Fibroblast of lung (primary cell): ENCODE results near the gene HIPK3. TPM values are rescaled to one million over a fixed set of nuclear protein-coding genes. Genes with fewer than 3 reads are reported as not detected.

ENCODE experiments used
- DNase-seq, 2 donors: peaks; one replicate each; pipeline versions ENCODE4 v3.0.0 to v3.0.0-alpha.2; 2010; ENCODE audit warnings: low read depth in 2 of 2
- H2AFZ ChIP-seq: 2 replicates; pipeline ENCODE4 v1.5.1; 2012; ENCODE audit warnings: low read length, control low read depth, inconsistent platforms
- H3K27ac ChIP-seq: 2 replicates; pipeline ENCODE4 v1.5.1; 2011; ENCODE audit warnings: low read length, control low read depth; ENCODE audit not compliant: insufficient read depth
- H3K27me3 ChIP-seq: 2 replicates; pipeline ENCODE4 v1.5.1; 2011; ENCODE audit warnings: mild to moderate bottlenecking, low read length; ENCODE audit not compliant: control insufficient read depth, insufficient read depth
- H3K36me3 ChIP-seq: 2 replicates; pipeline ENCODE4 v1.5.1; 2011; ENCODE audit warnings: low read length; ENCODE audit not compliant: control insufficient read depth, insufficient read depth
- H3K4me1 ChIP-seq: 2 replicates; pipeline ENCODE4 v1.5.1; 2011; ENCODE audit warnings: low read length; ENCODE audit not compliant: control insufficient read depth, insufficient read depth; ENCODE audit errors: extremely low read depth
- H3K4me2 ChIP-seq: 2 replicates; pipeline ENCODE4 v1.5.1; 2011; ENCODE audit warnings: low read length, control low read depth; ENCODE audit not compliant: insufficient read depth; ENCODE audit errors: extremely low read depth
- H3K4me3 ChIP-seq, 4 experiments: fragments of 200-600 bp in 1 of 4; sonication (generic) in 1 of 4; replicated peaks in 1 of 4; 2 replicates each; pipeline ENCODE4 v1.5.1; 2011 to 2016; ENCODE audit warnings: low read length in 4 of 4, low read depth in 3 of 4, mild to moderate bottlenecking in 3 of 4, control low read depth in 2 of 4, inconsistent platforms in 1 of 4, mixed read lengths in 1 of 4; ENCODE audit not compliant: insufficient read depth in 1 of 4; ENCODE audit errors: control extremely low read depth in 1 of 4
- H3K79me2 ChIP-seq: 2 replicates; pipeline ENCODE4 v1.5.1; 2012; ENCODE audit warnings: mild to moderate bottlenecking, low read length, inconsistent platforms; ENCODE audit not compliant: control insufficient read depth, insufficient read depth
- H3K9ac ChIP-seq: 2 replicates; pipeline ENCODE4 v1.5.1; 2011; ENCODE audit warnings: mild to moderate bottlenecking, low read length, control low read depth; ENCODE audit not compliant: insufficient read depth
- H3K9me3 ChIP-seq: 2 replicates; pipeline ENCODE4 v1.5.1; 2012; ENCODE audit warnings: low read depth, low read length; ENCODE audit not compliant: control insufficient read depth, insufficient read depth
- H4K20me1 ChIP-seq: 2 replicates; pipeline ENCODE4 v1.5.1; 2011; ENCODE audit warnings: low read length; ENCODE audit not compliant: control insufficient read depth, insufficient read depth; ENCODE audit errors: extremely low read depth
- CTCF ChIP-seq, 2 donors: IDR thresholded peaks in 1 of 2; conservative IDR thresholded peaks in 1 of 2; 1 replicate in 1 of 2; 2 replicates in 1 of 2; pipeline ENCODE4 v1.5.1; 2011 to 2012; ENCODE audit warnings: low read length in 2 of 2, control low read depth in 1 of 2, inconsistent platforms in 1 of 2, low read depth in 1 of 2, mild to moderate bottlenecking in 1 of 2
- EZH2 ChIP-seq: IDR thresholded peaks from 2 replicates; pipeline ENCODE4 v1.5.1; 2012; ENCODE audit warnings: low read length, control low read depth, mild to moderate bottlenecking; ENCODE audit errors: missing control alignments
- polyA plus RNA-seq, 2 donors: library from polyadenylated mRNA; depleted of rRNA in 1 of 2; stranded (reverse) in 1 of 2; unstranded in 1 of 2; fragments of >200 nt; gene quantifications; 2 replicates each; pipeline ENCODE4 v1.2.1, GENCODE V29; 2011 to 2012; ENCODE audit warnings: missing spikeins in 1 of 2
- total RNA-seq: library from RNA; depleted of rRNA; stranded (reverse); fragments of >200 nt; gene quantifications from 2 replicates; pipeline ENCODE4 v1.2.1, GENCODE V29; 2014

The HIPK3 gene
- total and polyA plus RNA-seq, 2 donors (not counting 1 experiment from before 2014, with no cell fraction given): 24.5 to 89.8 TPM

GRCh38 chr11:33211153-33211552 lies 46.0 kb upstream of the HIPK3 start:
- no peak overlapping the region for H3K4me2 ChIP-seq
- no peak overlapping the region for H2AFZ ChIP-seq
- TF ChIP-seq CTCF (conservative IDR thresholded peaks at IDR 0.05 in 1 of 2, IDR thresholded peaks at IDR 0.05 in 1 of 2; ENCODE audit: low read depth in 1 of 2, low read length in 2 of 2) (no peak), EZH2 (no peak)
- H3K4me1 ChIP-seq: no peaks in the 10 kb centered on the region
- no peak overlapping the region for H3K9ac ChIP-seq
- no peaks in the 10 kb centered on the region for H3K9me3 ChIP-seq
- H3K27me3 ChIP-seq: no peaks in the 10 kb centered on the region
- no peaks in the 10 kb centered on the region for H4K20me1 ChIP-seq
- no peak for DNase-seq
- no peak overlapping the region for H3K4me3 ChIP-seq
- H3K27ac ChIP-seq: no peak overlapping the region
- no peaks in the 10 kb centered on the region for H3K79me2 ChIP-seq
- H3K36me3 ChIP-seq: no peaks in the 10 kb centered on the region

- Histone ChIP-seq H3K9ac (no peak overlapping the region), H3K4me2 (no peak overlapping the region), H3K27me3 (no peaks in the 10 kb centered on the region), H4K20me1 (no peaks in the 10 kb centered on the region), H3K9me3 (no peaks in the 10 kb centered on the region), H3K4me1 (no peaks in the 10 kb centered on the region), H3K27ac (no peak overlapping the region), H3K4me3 (no peak overlapping the region), H3K36me3 (no peaks in the 10 kb centered on the region), H3K79me2 (no peaks in the 10 kb centered on the region), H2AFZ (no peak overlapping the region)
- TF ChIP-seq CTCF (conservative IDR thresholded peaks at IDR 0.05 in 1 of 2, IDR thresholded peaks at IDR 0.05 in 1 of 2; ENCODE audit: low read depth in 1 of 2, low read length in 2 of 2) (no peak), EZH2 (no peak)
- DNase-seq: no peak
These were observed 45.6 kb upstream of the HIPK3 start for GRCh38 chr11:33211580-33211979.

DNA sequence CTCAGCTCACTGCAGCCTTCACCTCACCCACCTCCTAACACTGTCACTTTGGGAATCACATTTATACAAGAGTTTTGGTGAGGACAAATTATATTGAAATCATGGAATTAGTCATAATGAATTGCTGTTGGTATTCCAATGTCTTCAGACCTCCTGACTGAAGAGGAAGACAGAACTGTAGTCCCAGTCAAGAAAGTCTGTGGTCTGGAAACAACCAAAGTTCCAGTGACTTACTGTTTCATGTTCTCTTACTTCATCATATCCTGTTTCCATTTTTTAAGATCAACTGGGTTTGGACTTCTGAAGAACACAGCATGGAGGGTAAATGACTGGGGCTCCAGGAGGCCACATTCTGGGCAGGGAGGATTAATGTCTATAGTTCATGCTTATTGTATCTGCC lies 43.0 kb upstream of the HIPK3 start:
- TF ChIP-seq EZH2 (no peak), CTCF (conservative IDR thresholded peaks at IDR 0.05 in 1 of 2, IDR thresholded peaks at IDR 0.05 in 1 of 2; ENCODE audit: low read depth in 1 of 2, low read length in 2 of 2) (no peak)
- no peak overlapping the region for H3K4me2 ChIP-seq

More for the DNA sequence above, 43.0 kb upstream of the HIPK3 start:
- no peaks in the 10 kb centered on the region for H3K36me3 ChIP-seq
- no peaks in the 10 kb centered on the region for H4K20me1 ChIP-seq
- no peak overlapping the region for H3K4me3 ChIP-seq
- no peaks in the 10 kb centered on the region for H3K9me3 ChIP-seq
- H3K9ac ChIP-seq: no peak overlapping the region
- DNase-seq: peak in 1 of 2 donors; percentile 45
- no peaks in the 10 kb centered on the region for H3K27me3 ChIP-seq
- no peaks in the 10 kb centered on the region for H3K79me2 ChIP-seq
- no peaks in the 10 kb centered on the region for H3K4me1 ChIP-seq
- H2AFZ ChIP-seq: no peak overlapping the region
- H3K27ac ChIP-seq: no peak overlapping the region
